Body of pancreas (tissue), 4 donors: ENCODE results near the gene RNF14. TPM values are rescaled to one million over a fixed set of nuclear protein-coding genes. Genes with fewer than 3 reads are reported as not detected.

Source experiments
- ATAC-seq: fragments of 150-250 bp; one replicate; pipeline ENCODE4 v1.9.1; 2016
- DNase-seq, 4 donors: peaks; one replicate each; pipeline ENCODE4 v3.0.0-alpha.2; 2019
- H3K27ac ChIP-seq, 4 donors: fragments of 200-600 bp; sonication (generic); 1 replicate in 3 of 4; 2 replicates in 1 of 4; pipeline versions ENCODE4 v1.5.1 to v1.6.1; 2016 to 2019; ENCODE audit warnings: mild to moderate bottlenecking in 1 of 4, mixed read lengths in 1 of 4, moderate library complexity in 1 of 4
- H3K27me3 ChIP-seq, 2 donors: fragments of 200-600 bp; sonication (generic); one replicate each; pipeline ENCODE4 v1.6.0; 2016; ENCODE audit warnings: mild to moderate bottlenecking in 1 of 2
- H3K36me3 ChIP-seq, 2 donors: fragments of 200-600 bp; sonication (generic); replicated peaks in 1 of 2; 2 replicates each; pipeline ENCODE4 v1.5.1; 2016; ENCODE audit warnings: low read depth in 2 of 2; ENCODE audit not compliant: insufficient read depth in 1 of 2
- H3K4me1 ChIP-seq: fragments of 200-600 bp; sonication (generic); one replicate; pipeline ENCODE4 v1.6.0; 2016
- H3K4me3 ChIP-seq, 2 donors: fragments of 200-600 bp; sonication (generic); 1 replicate in 1 of 2; 2 replicates in 1 of 2; pipeline ENCODE4 v1.5.1; 2016 to 2019
- H3K9me3 ChIP-seq, 3 donors: fragments of 200-600 bp; sonication (generic); 1 replicate in 2 of 3; 2 replicates in 1 of 3; pipeline ENCODE4 v1.5.1; 2016
- POLR2A ChIP-seq, 3 donors: fragments of 450-650 bp; IDR thresholded peaks; one replicate each; pipeline ENCODE4 v1.6.1; 2016; ENCODE audit warnings: antibody characterized with exemption in 3 of 3, mild to moderate bottlenecking in 2 of 3
- WGBS, 2 donors: methylation state at CpG; one replicate each; pipeline ENCODE4 v1.1.5; 2017; 5-methylcytosine and 5-hydroxymethylcytosine counted together
- intact Hi-C: fragments of 100-400 bp; cut with DNase I; formaldehyde crosslinking; loops from one replicate; pipeline ENCODE4 v1.15.1; 2023
- total RNA-seq, 2 donors: library from RNA; depleted of rRNA; stranded (reverse); fragments of >200 nt; gene quantifications; one replicate each; pipeline ENCODE4 v1.1.0, GENCODE V29; 2016
- TF ChIP-seq, protein P1 (sequence below), 7 experiments: fragments of 450-650 bp in 4 of 7; fragments of 200-600 bp in 3 of 7; sonication (generic) in 3 of 7; IDR thresholded peaks; one replicate each; pipeline ENCODE4 v1.5.1; 2016 to 2019; ENCODE audit warnings: antibody characterized with exemption in 7 of 7

Gene RNF14
- total RNA-seq, 2 donors from 2014 or later: 29.3 to 44.2 TPM

GRCh38 chr5:141945511-141946051 is 23.3 kb upstream of the RNF14 start:
- H3K4me1 ChIP-seq: no peaks in the 10 kb centered on the region
- DNase-seq (no peak), ATAC-seq (no peak)
- H3K36me3 ChIP-seq: no peaks in the 10 kb centered on the region
- no peak overlapping the region for H3K27ac ChIP-seq
- no peak overlapping the region for H3K4me3 ChIP-seq
- intact Hi-C loops: no loop called here
- no peaks in the 10 kb centered on the region for H3K9me3 ChIP-seq
- TF ChIP-seq POLR2A (IDR thresholded peaks at IDR 0.05): no peak
- TF ChIP-seq, protein P1, sequence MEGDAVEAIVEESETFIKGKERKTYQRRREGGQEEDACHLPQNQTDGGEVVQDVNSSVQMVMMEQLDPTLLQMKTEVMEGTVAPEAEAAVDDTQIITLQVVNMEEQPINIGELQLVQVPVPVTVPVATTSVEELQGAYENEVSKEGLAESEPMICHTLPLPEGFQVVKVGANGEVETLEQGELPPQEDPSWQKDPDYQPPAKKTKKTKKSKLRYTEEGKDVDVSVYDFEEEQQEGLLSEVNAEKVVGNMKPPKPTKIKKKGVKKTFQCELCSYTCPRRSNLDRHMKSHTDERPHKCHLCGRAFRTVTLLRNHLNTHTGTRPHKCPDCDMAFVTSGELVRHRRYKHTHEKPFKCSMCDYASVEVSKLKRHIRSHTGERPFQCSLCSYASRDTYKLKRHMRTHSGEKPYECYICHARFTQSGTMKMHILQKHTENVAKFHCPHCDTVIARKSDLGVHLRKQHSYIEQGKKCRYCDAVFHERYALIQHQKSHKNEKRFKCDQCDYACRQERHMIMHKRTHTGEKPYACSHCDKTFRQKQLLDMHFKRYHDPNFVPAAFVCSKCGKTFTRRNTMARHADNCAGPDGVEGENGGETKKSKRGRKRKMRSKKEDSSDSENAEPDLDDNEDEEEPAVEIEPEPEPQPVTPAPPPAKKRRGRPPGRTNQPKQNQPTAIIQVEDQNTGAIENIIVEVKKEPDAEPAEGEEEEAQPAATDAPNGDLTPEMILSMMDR (IDR thresholded peaks at IDR 0.05): no peak
- 25 to 30% methylated on average over 15 to 25 of the region's 25 CpGs for WGBS, 2 donors
- no peaks in the 10 kb centered on the region for H3K27me3 ChIP-seq

GRCh38 chr5:141947316-141947715 is 21.6 kb upstream of the RNF14 start:
- intact Hi-C loops: no loop called here
- Histone ChIP-seq H3K4me3 (no peak overlapping the region), H3K4me1 (no peaks in the 10 kb centered on the region), H3K9me3 (no peaks in the 10 kb centered on the region), H3K27ac (no peak overlapping the region), H3K36me3 (no peaks in the 10 kb centered on the region), H3K27me3 (no peaks in the 10 kb centered on the region)
- ATAC-seq: no peak
- no peak for DNase-seq
- TF ChIP-seq, protein P1 (IDR thresholded peaks at IDR 0.05): no peak
- TF ChIP-seq POLR2A (IDR thresholded peaks at IDR 0.05): no peak
- WGBS, 2 donors: 66 to 70% methylated on average over 4 of the region's 4 CpGs

GRCh38 chr5:141948812-141949211 is 20.1 kb upstream of the RNF14 start:
- Histone ChIP-seq H3K9me3 (no peaks in the 10 kb centered on the region), H3K4me1 (no peaks in the 10 kb centered on the region), H3K27ac (no peak overlapping the region), H3K36me3 (no peaks in the 10 kb centered on the region), H3K27me3 (no peaks in the 10 kb centered on the region), H3K4me3 (no peak overlapping the region)
- no peak for ATAC-seq
- intact Hi-C loops: no loop called here
- DNase-seq: no peak
- TF ChIP-seq POLR2A (IDR thresholded peaks at IDR 0.05): no peak
- TF ChIP-seq, protein P1 (IDR thresholded peaks at IDR 0.05): no peak
- WGBS, 2 donors: 79 to 87% methylated on average over 2 of the region's 2 CpGs

- ATAC-seq: no peak
- H3K27ac ChIP-seq: no peak overlapping the region
- WGBS, 2 donors: 71 to 72% methylated on average over 2 of the region's 2 CpGs
Measured at GRCh38 chr5:141949511-141949910, 19.4 kb upstream of the RNF14 start.

More at GRCh38 chr5:141949511-141949910, 19.4 kb upstream of the RNF14 start:
- no peaks in the 10 kb centered on the region for H3K36me3 ChIP-seq
- no peak overlapping the region for H3K4me3 ChIP-seq
- intact Hi-C loops: no loop called here
- H3K9me3 ChIP-seq: no peaks in the 10 kb centered on the region
- TF ChIP-seq POLR2A (IDR thresholded peaks at IDR 0.05): no peak
- TF ChIP-seq, protein P1 (IDR thresholded peaks at IDR 0.05): no peak
- H3K4me1 ChIP-seq: no peaks in the 10 kb centered on the region
- H3K27me3 ChIP-seq: no peaks in the 10 kb centered on the region
- no peak for DNase-seq
